Gastrocnemius medialis (tissue), 4 donors: ENCODE data around the gene DLX3.

Source experiments
- POLR2A ChIP-seq, 2 donors: fragments of 450-650 bp; IDR thresholded peaks; one replicate each; pipeline ENCODE4 v1.6.1; 2017; ENCODE audit warnings: antibody characterized with exemption in 2 of 2, mild to moderate bottlenecking in 2 of 2, moderate library complexity in 2 of 2
- TF ChIP-seq, protein P1 (sequence below), 5 experiments: fragments of 450-650 bp in 3 of 5; fragments of 200-600 bp in 2 of 5; sonication (generic) in 2 of 5; IDR thresholded peaks in 4 of 5; conservative IDR thresholded peaks in 1 of 5; 1 replicate in 4 of 5; 2 replicates in 1 of 5; pipeline ENCODE4 v1.5.1; 2016 to 2019; ENCODE audit warnings: antibody characterized with exemption in 5 of 5, mild to moderate bottlenecking in 3 of 5, moderate library complexity in 3 of 5

DNA sequence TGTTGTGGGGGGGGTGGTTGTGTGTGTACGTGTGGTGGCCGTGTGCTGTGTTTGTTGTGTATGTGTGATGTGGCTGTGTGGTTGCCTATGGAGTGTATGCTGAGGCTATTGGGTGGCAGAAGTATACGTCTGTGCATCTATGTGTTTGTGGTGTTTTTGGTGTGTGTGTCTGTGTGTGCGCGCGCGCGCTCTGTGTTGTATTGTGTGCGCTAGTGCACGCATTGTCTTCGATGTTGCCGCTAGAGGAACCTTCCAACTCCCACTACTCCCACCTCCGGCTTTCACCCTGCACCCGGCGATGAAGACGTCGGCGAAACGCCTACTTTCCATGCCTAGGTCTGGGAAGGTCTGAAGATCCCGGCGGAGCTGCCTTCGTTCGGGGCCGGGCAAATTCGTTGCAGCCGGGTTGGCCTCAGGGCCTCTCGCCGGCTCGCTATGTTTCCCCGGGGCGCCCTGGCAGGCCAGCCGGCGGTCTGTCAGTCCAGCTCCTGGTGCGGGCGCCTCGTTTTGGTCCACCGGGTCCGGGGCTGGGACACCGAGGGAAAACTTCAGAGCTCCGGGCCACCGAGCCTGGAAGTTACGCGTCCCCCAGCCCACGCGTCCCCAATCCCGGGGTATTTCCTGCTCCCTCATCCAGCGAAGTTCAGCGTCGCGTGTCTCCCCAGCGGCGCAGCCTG is 31.3 kb downstream of the DLX3 start:
- TF ChIP-seq, protein P1, sequence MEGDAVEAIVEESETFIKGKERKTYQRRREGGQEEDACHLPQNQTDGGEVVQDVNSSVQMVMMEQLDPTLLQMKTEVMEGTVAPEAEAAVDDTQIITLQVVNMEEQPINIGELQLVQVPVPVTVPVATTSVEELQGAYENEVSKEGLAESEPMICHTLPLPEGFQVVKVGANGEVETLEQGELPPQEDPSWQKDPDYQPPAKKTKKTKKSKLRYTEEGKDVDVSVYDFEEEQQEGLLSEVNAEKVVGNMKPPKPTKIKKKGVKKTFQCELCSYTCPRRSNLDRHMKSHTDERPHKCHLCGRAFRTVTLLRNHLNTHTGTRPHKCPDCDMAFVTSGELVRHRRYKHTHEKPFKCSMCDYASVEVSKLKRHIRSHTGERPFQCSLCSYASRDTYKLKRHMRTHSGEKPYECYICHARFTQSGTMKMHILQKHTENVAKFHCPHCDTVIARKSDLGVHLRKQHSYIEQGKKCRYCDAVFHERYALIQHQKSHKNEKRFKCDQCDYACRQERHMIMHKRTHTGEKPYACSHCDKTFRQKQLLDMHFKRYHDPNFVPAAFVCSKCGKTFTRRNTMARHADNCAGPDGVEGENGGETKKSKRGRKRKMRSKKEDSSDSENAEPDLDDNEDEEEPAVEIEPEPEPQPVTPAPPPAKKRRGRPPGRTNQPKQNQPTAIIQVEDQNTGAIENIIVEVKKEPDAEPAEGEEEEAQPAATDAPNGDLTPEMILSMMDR (IDR thresholded peaks at IDR 0.05 in 4 of 5, conservative IDR thresholded peaks at IDR 0.05 in 1 of 5): no peak
- TF ChIP-seq POLR2A (IDR thresholded peaks at IDR 0.05): no peak
